ENCODE measurements around the gene PTGFRN.

The PTGFRN gene

GRCh38 chr1:116942344-116942743 is 32.6 kb downstream of the PTGFRN start:
- DNase-seq: no peak

DNA sequence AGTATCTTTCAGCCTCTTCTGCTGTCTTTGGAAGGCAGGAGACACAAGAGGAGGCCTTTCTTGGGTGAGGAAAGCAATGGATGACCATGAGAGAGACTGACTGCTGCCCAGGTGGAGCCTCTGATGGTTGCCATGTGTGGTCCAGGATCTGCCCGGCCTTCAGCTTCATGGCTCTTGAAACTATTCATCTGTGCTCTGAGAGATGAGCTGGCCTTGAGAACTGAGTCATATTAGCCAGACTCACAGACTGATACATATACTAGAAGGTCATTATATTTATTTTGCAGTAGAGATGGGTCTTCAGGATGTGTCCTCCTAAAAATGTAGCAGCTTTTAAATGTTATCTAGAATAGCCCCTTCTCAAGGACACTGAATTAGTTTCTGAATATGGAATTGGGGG is 33.7 kb downstream of the PTGFRN start:
- DNase-seq: no peak

DNA sequence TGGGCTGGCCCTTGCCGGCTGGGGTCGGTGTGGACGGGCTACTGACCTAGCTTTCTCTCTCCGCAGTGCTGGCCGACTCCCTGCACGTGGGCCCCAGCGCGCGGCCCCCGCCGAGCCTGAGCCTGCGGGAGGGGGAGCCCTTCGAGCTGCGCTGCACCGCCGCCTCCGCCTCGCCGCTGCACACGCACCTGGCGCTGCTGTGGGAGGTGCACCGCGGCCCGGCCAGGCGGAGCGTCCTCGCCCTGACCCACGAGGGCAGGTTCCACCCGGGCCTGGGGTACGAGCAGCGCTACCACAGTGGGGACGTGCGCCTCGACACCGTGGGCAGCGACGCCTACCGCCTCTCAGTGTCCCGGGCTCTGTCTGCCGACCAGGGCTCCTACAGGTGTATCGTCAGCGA is 34.9 kb downstream of the PTGFRN start:
- no peak for DNase-seq

DNA sequence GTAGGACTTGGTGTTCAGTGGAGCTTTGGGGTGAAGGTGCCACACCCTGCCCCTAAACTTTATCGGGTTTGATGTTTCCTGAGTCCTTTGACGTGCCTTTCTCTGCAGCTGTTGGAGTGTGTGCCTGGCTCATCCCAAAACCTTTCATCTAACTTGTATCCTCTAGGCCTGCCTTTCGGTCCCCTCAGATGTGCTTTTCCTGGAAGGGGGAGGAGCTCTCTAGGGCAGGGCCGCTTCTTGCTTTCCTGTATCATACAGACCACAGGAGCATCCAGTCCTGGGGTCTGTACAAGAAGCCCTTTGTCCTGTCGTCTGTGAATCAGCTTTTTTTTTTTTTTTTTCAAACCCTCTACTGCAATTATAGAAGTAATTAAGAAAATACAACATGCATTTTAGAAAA is 35.7 kb downstream of the PTGFRN start:
- DNase-seq: no peak

DNA sequence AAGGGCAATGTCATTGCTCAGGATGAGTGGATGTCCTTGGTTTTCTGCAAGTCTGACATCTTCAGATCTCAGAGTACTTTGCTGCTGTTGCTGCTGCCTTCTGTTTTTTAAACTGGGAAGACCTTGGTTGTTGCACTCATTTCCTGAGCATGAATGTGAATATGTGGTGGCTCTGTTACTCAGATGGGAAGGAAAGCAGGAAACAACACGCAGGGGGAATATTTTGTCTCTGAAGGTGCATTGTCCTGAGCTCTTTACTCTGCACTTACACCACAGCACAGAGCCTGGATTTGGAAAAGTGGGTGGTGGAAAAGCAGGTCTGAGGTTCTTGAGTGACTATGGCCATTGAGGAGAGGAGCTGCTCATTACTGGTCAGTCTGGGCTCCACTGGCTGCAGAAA is 36.3 kb downstream of the PTGFRN start:
- no peak for DNase-seq

DNA sequence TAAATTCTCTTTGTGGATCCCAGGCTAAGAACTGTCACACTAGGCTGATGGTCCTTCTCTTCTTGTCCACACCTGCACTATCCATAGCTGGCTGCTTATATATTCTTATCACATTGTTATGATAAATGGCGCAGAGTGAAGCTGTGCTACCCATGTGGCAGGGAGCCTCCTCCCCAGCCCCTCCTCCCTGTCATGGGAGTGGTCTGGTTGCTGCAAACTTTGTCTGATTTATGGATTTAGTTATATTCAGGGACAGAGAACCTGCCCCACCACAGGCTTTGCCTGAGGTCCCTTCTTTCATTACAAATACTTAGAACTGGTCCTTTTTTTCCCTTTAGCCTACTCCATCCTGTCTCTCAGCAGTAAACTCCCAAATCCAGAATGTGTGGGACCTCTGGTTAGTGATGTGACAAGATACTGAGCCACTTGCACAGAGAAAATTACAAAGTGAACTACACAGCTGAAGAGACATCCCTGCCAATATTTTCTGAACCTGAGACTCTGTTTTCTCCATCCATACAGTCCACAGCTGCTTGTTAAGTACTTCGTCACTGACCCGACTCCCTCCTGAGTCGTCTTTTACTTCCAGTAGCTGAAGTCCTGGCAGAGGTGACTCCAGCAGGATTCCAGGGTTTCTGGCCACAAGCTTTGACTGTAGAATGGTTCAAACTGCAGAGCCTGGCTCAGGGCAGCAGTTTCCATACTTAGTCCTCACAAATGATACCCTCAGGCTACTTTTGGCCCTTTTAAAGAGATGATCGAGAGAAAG is 37.6 kb downstream of the PTGFRN start:
- no peak for DNase-seq

- DNase-seq: peak in 5 of 51 donors; percentile 5 to 29 (median 11)
Observed at GRCh38 chr1:116948046-116948445, 38.3 kb downstream of the PTGFRN start.

GRCh38 chr1:116948642-116949041 is 38.9 kb downstream of the PTGFRN start:
- no peak for DNase-seq

DNA sequence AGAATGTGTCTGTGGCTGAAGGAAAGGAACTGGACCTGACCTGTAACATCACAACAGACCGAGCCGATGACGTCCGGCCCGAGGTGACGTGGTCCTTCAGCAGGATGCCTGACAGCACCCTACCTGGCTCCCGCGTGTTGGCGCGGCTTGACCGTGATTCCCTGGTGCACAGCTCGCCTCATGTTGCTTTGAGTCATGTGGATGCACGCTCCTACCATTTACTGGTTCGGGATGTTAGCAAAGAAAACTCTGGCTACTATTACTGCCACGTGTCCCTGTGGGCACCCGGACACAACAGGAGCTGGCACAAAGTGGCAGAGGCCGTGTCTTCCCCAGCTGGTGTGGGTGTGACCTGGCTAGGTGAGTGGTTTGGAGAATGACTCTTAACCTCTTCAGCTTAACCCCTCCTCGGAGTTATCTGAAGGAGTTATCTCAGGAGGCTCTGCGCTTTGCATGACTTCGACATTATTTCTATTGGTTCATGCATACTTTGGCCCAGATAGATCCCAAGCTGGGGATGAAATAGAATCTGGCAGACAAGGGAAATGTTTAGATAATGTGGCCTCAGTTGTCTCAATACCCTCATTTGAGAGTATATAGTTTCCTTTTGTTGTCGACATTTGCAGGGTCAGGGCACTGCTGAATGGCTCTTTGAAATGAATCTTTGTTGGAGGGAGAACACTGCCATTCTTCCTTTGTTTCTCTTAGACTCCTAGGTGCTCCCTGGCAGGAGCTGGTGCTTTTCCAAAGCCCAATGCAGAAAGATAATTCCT is 39.7 kb downstream of the PTGFRN start:
- peak in 14 of 51 donors; percentile 10 to 63 (median 26) for DNase-seq

- peak in 3 of 51 donors; percentile 5 to 35 (median 21) for DNase-seq
Observed at GRCh38 chr1:116950517-116951199, 40.9 kb downstream of the PTGFRN start.

DNA sequence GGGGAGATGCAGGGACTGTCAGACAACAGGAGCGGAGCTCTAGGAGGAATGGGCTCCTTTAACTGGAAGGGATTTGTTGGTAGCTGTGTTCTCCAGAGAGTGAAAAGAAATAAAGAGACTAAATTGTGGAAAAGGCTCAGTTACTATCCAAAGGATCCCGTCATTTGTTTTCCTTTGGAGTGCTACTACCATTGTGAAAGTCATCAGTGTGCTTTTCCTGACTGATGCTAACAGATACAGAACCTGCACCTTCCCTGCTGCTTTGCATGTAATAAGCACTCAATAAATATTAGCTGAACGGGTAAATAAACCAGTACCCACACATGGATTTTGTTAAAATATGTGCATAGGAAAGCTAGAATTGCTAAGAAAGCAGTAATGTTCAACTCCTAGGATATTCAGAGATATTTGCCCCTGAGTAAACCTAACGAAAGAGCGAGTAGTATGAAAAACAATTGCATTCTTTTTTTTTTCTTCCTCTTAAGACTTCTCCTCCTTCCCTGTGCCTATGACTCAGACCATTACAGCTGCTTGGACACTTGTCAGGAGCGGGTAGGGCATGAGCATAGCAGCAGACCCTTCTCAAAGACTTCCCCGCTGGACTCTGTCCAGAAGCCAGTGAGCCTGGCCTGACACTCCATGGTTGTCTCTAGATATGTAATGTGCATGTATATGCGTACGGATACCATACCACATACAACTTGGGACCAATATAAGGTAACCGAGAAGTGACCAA is 41.7 kb downstream of the PTGFRN start:
- DNase-seq: peak in 2 of 51 donors; percentile 1 to 6

DNA sequence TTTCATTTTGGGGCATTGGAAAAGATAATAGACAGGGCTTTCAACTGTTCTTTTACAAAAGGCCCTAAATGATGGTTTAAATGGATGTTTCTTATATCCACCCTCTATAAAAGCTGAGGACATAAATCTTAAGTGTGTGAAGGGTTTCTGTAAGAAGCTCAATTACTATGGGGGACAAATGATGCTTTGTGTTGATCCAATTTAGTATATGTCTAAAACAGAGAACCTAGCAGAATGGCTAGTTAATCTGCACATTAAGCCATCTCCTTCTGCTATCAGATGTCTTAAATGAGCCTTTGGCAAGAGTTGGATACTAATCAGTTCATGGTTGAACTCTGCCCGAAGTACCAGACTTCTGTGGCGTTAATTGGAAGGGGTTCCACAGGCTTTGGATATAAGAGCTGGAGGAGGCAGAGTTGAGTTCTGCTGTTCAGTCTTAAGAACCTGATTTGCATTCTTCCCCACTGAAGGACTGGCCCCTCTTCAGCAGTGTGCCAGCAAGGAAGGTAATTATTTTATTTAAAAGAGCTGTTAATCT is 43.1 kb downstream of the PTGFRN start:
- no peak for DNase-seq

- DNase-seq: no peak
Observed at GRCh38 chr1:116954440-116954839, 44.7 kb downstream of the PTGFRN start.

- DNase-seq: no peak
Observed at GRCh38 chr1:116956378-116956777, 46.7 kb downstream of the PTGFRN start.

DNA sequence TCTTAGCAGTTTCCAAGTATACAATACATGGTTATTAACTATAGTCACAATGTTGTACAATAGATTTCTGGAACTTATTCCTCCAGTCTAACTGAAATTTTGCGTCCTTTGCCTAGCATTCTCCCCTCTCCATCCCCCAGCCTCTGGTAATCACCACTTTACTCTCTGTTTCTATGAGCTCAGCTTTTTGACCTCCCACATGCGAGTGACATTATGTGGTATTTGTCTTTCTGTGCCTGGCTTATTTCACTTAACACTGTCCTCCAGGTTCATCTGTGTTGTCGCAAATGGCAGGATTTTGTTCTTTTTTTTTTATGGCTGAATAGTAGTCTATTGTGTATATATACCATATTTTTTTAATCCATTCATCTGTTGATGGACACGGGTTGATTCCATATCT is 47.9 kb downstream of the PTGFRN start:
- no peak for DNase-seq

- DNase-seq: no peak
Observed at GRCh38 chr1:116958110-116958509, 48.4 kb downstream of the PTGFRN start.

DNA sequence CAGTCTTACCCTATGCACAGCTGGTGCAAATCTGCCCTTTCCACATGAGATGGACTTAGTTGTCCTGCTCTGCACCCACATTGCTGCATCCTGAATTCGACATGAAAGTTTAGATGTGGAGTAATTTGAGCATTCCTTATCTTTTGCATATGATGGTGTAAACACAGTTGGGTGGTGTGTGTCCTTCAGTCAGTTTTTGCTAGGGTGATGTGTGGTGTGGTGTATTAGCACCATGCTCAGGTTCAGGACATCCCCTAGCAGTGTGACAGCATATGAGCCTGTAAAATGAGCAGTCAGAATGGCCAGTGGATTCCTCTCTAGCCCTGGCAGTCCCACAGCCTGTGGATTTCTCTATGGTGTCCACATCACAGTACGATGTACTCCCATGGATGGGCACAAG is 49.3 kb downstream of the PTGFRN start:
- DNase-seq: no peak

- DNase-seq: no peak
Observed at GRCh38 chr1:116961606-116962005, 51.9 kb downstream of the PTGFRN start.

DNA sequence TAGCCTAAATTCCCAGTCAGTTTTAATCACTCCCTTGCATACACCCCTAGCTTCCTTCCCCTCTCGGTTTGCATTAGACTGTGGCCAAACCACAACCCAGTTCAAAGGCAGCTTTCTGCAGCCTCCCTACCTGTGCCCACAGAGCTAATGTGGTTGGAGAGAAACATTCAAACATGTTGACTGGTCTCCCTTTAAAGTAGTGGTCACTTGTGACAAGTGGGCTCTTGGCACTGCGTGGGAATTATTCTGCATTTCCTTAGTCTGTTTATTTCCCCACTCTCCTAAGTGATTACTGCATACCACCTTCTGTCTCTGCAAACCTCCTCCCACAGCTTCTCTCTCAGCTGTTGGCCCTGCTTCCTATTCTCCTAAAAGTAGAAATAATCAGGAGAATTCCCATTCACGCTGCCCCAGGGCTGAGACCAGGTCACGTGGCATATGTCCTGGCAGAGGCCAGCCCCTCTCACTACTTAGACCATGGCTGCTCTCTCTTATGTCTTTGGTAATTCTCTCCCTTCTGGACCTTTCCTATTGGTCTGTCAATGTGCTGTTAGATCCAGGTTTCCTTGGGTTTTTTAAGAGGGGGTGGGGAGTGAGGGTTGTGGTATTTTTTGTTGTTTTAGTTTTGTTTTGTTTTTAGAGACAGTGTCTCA is 53.4 kb downstream of the PTGFRN start:
- DNase-seq: no peak

DNA sequence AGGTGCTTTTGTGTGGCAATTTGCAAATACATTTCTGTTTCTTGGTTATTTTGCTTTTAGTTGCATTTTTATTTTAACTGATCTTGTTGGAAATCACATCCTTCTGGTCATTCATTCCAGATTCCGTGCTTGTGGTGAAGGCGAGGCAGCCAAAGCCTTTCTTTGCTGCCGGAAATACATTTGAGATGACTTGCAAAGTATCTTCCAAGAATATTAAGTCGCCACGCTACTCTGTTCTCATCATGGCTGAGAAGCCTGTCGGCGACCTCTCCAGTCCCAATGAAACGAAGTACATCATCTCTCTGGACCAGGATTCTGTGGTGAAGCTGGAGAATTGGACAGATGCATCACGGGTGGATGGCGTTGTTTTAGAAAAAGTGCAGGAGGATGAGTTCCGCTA is 57.1 kb downstream of the PTGFRN start:
- DNase-seq: no peak

DNA sequence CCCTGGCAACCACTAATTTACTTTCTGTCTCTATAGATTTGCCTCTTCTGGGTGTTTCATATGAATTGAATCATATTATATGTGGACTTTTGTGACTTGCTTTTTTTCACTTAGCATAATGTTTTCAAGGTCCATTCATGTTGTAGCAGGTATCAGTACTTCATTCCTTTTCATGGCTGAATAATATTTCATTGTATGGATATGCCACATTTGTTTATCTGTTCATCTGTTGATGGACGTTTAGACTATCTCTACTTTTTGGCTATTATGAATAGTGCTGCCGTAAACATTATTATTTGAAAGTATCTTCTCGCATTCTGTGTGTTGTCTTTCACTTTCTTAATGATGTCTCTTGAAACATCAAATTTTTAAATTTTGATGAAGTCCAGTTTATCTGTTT is 59.0 kb downstream of the PTGFRN start:
- DNase-seq: no peak

Data from hypothalamus (tissue), 51 donors.